Smooth muscle cell (in vitro differentiated cells): Measurements from ENCODE around the gene FBXO11. TPM values are rescaled to one million over a fixed set of nuclear protein-coding genes. Genes with fewer than 3 reads are reported as not detected.
"Not testable (repeated sequence)": the region's sequence is repeated elsewhere in the genome, so short reads cannot be mapped to it uniquely, and the experiment has no call there.

Source experiments
- DNase-seq: peaks from one replicate; lab custom pipeline; 2025; ENCODE audit not compliant: unreplicated experiment; lab: John Stamatoyannopoulos, UW
- H2AFZ ChIP-seq: fragments of 200-600 bp; sonication (generic); 2 replicates; pipeline ENCODE4 v1.6.0; 2016; ENCODE audit warnings: antibody characterized with exemption, low read depth, mild to moderate bottlenecking
- H3F3A ChIP-seq: fragments of 200-600 bp; sonication (generic); 2 replicates; pipeline ENCODE4 v1.6.0; 2017; ENCODE audit warnings: antibody characterized with exemption, low read depth
- H3K27ac ChIP-seq: fragments of 200-600 bp; sonication (generic); 2 replicates; pipeline ENCODE4 v1.5.1; 2016; ENCODE audit warnings: low read depth, mild to moderate bottlenecking
- H3K27me3 ChIP-seq: fragments of 200-600 bp; sonication (generic); 2 replicates; pipeline ENCODE4 v1.6.1; 2016; ENCODE audit warnings: low read depth, mild to moderate bottlenecking
- H3K36me3 ChIP-seq: fragments of 200-600 bp; sonication (generic); 2 replicates; pipeline ENCODE4 v1.5.1; 2016; ENCODE audit warnings: low read depth
- H3K4me1 ChIP-seq: fragments of 200-600 bp; sonication (generic); 2 replicates; pipeline ENCODE4 v1.5.1; 2016; ENCODE audit warnings: low read depth
- H3K4me2 ChIP-seq: fragments of 200-600 bp; sonication (generic); 2 replicates; pipeline ENCODE4 v1.6.0; 2016; ENCODE audit warnings: mild to moderate bottlenecking
- H3K4me3 ChIP-seq: fragments of 200-600 bp; sonication (generic); 2 replicates; pipeline ENCODE4 v1.5.1; 2016; ENCODE audit warnings: mild to moderate bottlenecking
- H3K79me2 ChIP-seq: fragments of 200-600 bp; sonication (generic); 2 replicates; pipeline ENCODE4 v1.6.0; 2016; ENCODE audit warnings: low read depth, mild to moderate bottlenecking
- H3K9ac ChIP-seq: fragments of 200-600 bp; sonication (generic); 2 replicates; pipeline ENCODE4 v1.6.0; 2016; ENCODE audit warnings: low read depth
- H3K9me3 ChIP-seq: fragments of 200-600 bp; sonication (generic); replicated peaks from 2 replicates; pipeline ENCODE4 v1.5.1; 2016; ENCODE audit warnings: low read depth
- H4K20me1 ChIP-seq: fragments of 200-600 bp; sonication (generic); 2 replicates; pipeline ENCODE4 v1.6.0; 2016; ENCODE audit warnings: low read depth
- WGBS: methylation state at CpG from one replicate; pipeline ENCODE4 v1.1.7; 2016; ENCODE audit warnings: low lambda C conversion rate; 5-methylcytosine and 5-hydroxymethylcytosine counted together
- polyA plus RNA-seq: library from polyadenylated mRNA; unstranded; fragments of >200 nt; fragmentation: Nextera tagmentation; extraction: Ambion mirVana; gene quantifications from 2 replicates; pipeline ENCODE4 v1.2.1, GENCODE V29; 2016
- total RNA-seq: library from RNA; depleted of rRNA; stranded (reverse); fragments of >200 nt; gene quantifications from 2 replicates; pipeline ENCODE4 v1.2.3, GENCODE V29; 2014
- TF ChIP-seq, protein P1 (sequence below): fragments of 200-600 bp; sonication (generic); IDR thresholded peaks from 2 replicates; pipeline ENCODE4 v1.5.1; 2017; ENCODE audit warnings: borderline replicate concordance, mild to moderate bottlenecking, antibody characterized with exemption; ENCODE audit not compliant: insufficient read depth, poor library complexity, severe bottlenecking

Gene FBXO11
- total and polyA plus RNA-seq, 2 experiments from 2014 or later: 23.1 to 41.9 TPM

GRCh38 chr2:47918043-47918442 lies 11.7 kb upstream of the FBXO11 start:
- Histone ChIP-seq H3K79me2 (no peaks in the 10 kb centered on the region), H3K27ac (no peak overlapping the region), H3K9me3 (no peaks in the 10 kb centered on the region), H2AFZ (no peak overlapping the region), H3K27me3 (no peaks in the 10 kb centered on the region), H3K4me2 (no peak overlapping the region), H4K20me1 (no peaks in the 10 kb centered on the region), H3F3A (no peaks in the 10 kb centered on the region), H3K4me3 (no peak overlapping the region), H3K4me1 (no peaks in the 10 kb centered on the region), H3K36me3 (no peaks in the 10 kb centered on the region), H3K9ac (no peak overlapping the region)
- 92% methylated on average over 3 of the region's 3 CpGs for WGBS
- TF ChIP-seq, protein P1, sequence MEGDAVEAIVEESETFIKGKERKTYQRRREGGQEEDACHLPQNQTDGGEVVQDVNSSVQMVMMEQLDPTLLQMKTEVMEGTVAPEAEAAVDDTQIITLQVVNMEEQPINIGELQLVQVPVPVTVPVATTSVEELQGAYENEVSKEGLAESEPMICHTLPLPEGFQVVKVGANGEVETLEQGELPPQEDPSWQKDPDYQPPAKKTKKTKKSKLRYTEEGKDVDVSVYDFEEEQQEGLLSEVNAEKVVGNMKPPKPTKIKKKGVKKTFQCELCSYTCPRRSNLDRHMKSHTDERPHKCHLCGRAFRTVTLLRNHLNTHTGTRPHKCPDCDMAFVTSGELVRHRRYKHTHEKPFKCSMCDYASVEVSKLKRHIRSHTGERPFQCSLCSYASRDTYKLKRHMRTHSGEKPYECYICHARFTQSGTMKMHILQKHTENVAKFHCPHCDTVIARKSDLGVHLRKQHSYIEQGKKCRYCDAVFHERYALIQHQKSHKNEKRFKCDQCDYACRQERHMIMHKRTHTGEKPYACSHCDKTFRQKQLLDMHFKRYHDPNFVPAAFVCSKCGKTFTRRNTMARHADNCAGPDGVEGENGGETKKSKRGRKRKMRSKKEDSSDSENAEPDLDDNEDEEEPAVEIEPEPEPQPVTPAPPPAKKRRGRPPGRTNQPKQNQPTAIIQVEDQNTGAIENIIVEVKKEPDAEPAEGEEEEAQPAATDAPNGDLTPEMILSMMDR: no peak
- DNase-seq: no peak

DNA sequence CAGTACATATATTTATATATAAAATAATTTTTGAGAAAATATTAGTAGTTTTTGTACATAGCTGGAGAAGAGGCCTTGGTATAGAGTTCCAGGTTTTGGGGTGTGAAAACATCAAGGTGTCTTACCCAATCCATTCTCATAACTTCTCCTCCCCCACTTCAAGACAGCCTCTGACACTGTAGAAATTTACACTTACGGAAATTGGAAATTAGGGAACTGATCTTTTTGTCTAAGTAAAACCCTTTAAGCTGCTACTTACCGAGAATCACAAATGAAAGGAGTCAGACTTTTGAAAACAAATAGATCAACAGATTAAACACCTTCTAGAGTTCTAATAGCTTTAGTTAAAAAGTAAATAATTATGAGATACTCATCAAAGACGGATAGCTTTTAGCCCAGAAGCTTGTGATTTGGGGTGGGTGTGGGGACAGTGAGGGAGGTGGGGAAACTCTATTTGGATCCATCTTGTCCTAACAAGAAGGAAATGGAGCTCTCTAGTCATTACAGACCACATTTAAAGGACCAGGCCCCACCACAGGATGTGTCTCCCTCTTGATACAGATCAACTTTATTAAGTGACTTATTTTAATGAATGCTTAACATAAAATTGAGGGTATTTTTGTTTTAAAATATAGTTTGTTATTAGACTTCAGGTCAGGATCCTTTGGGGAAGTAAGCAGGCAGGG lies 11.1 kb upstream of the FBXO11 start:
- H2AFZ ChIP-seq: no peak overlapping the region
- H3K4me1 ChIP-seq: no peaks in the 10 kb centered on the region
- H3K27me3 ChIP-seq: no peaks in the 10 kb centered on the region
- WGBS: 90% methylated on average over 3 of the region's 3 CpGs
- H3K79me2 ChIP-seq: no peaks in the 10 kb centered on the region
- H3F3A ChIP-seq: no peaks in the 10 kb centered on the region
- no peaks in the 10 kb centered on the region for H3K9me3 ChIP-seq
- H3K9ac ChIP-seq: no peak overlapping the region
- no peak overlapping the region for H3K4me2 ChIP-seq
- no peaks in the 10 kb centered on the region for H4K20me1 ChIP-seq
- H3K4me3 ChIP-seq: no peak overlapping the region
- no peak for DNase-seq
- H3K36me3 ChIP-seq: no peaks in the 10 kb centered on the region
- TF ChIP-seq, protein P1: no peak
- H3K27ac ChIP-seq: no peak overlapping the region

DNA sequence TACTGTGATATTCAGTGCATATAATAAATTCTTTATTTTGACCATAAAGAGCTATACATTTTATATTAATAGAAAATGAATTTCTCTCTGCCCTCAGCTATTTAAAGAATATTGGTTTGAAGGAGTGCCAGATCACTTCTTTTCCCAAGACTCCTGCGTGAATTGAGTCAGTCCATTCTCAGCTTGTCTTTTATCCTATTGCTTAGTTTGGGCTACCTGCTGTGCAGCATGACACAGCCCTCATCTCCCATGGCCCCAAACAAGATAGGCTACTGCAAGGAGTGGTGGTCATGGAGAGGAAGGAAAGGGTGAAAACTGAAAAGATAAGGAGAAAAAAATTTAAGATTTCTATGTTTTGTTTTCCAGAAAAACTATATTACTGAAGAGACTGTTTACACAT lies 10.1 kb upstream of the FBXO11 start:
- WGBS: 69% methylated on average over 1 of the region's 1 CpG

DNA sequence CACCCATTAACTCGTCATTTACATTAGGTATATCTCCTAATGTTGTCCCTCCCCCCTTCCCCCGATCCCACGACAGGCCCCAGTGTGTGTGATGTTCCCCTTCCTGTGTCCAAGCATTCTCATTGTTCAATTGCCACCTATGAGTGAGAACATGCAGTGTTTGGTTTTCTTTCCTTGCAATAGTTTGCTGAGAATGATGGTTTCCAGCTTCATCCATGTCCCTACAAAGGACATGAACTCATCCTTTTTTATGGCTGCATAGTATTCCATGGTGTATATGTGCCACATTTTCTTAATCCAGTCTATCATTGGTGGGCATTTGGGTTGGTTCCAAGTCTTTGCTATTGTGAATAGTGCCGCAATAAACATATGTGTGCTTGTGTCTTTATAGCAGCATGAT lies 4.4 kb upstream of the FBXO11 start:
- 91% methylated on average over 4 of the region's 4 CpGs for WGBS
- H3K9me3 ChIP-seq, H3K27ac ChIP-seq, H3K4me3 ChIP-seq, H3K9ac ChIP-seq, H3K79me2 ChIP-seq, DNase-seq, H3K4me2 ChIP-seq, H4K20me1 ChIP-seq, H3K27me3 ChIP-seq, H3K36me3 ChIP-seq, H2AFZ ChIP-seq, H3K4me1 ChIP-seq: not testable (repeated sequence)
- H3F3A ChIP-seq: peaks cover 10% of the 10 kb centered on the region

More for the DNA sequence above, 10.1 kb upstream of the FBXO11 start:
- no peak overlapping the region for H3K4me3 ChIP-seq
- no peaks in the 10 kb centered on the region for H3K36me3 ChIP-seq
- H2AFZ ChIP-seq: no peak overlapping the region
- no peaks in the 10 kb centered on the region for H4K20me1 ChIP-seq
- H3K27me3 ChIP-seq: no peaks in the 10 kb centered on the region
- no peak for DNase-seq
- H3K4me1 ChIP-seq: no peaks in the 10 kb centered on the region
- TF ChIP-seq, protein P1: no peak
- H3K79me2 ChIP-seq: no peaks in the 10 kb centered on the region
- no peaks in the 10 kb centered on the region for H3K9me3 ChIP-seq
- no peak overlapping the region for H3K9ac ChIP-seq
- no peak overlapping the region for H3K27ac ChIP-seq
- H3F3A ChIP-seq: no peaks in the 10 kb centered on the region
- H3K4me2 ChIP-seq: no peak overlapping the region
